ENCODE measurements around the gene CTAG1B. TPM values are rescaled to one million over a fixed set of nuclear protein-coding genes. Genes with fewer than 3 reads are reported as not detected.

Gene CTAG1B
- total and polyA plus RNA-seq, 2 of the 8 experiments (the other 6 are each of a cell fraction or from before 2014, with no cell fraction given), result not detected

DNA sequence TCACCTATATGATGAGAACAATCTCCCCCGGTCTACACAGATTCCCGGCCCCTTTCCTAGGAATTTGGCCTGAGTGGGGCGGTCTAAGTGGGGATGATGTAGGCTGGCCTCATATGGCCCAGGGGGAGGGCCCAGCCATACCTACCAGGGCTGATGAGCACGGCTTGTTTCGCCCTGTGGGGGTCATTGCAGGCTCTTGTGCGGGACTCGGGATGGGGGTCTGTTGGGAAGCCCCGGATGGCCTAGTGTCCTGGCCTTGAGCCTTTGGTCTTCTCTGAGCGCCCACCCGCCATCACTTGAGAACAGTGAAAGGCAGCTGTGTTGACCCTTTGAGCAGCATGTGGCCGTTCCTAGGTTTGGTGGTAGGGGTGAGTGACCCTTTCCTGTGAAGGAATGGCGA, 39.1 kb upstream of the CTAG1B start:
- POLR2A ChIA-PET (ENCODE audit: partially characterized antibody), result no interaction called here
- Histone ChIP-seq H3K23ac (ENCODE audit: insufficient read length) (no peak overlapping the region), H4K5ac (ENCODE audit: insufficient read length, low read depth, low read length) (no peak overlapping the region), H2BK15ac (ENCODE audit: low read length) (no peak overlapping the region), H3K4me2 (ENCODE audit: insufficient read depth in 1 of 2, low read depth in 2 of 2, low read length in 2 of 2) (no peak overlapping the region), H3K4me1 (replicated peaks in 1 of 4; ENCODE audit: control insufficient read depth in 3 of 4, insufficient read depth in 4 of 4, low read length in 3 of 4) (no peaks in the 10 kb centered on the region), H3K9ac (replicated peaks in 1 of 4; ENCODE audit: extremely low read depth in 1 of 4, low read depth in 3 of 4, low read length in 3 of 4) (no peak overlapping the region), H2BK12ac (ENCODE audit: low read depth, low read length) (no peak overlapping the region), H3K36me3 (ENCODE audit: control insufficient read depth in 2 of 4, insufficient read depth in 4 of 4, low read length in 3 of 4) (no peaks in the 10 kb centered on the region), H3K23me2 (ENCODE audit: low read depth, low read length) (no peaks in the 10 kb centered on the region), H4K91ac (replicated peaks; ENCODE audit: insufficient read length, low read length) (no peak overlapping the region), H3K14ac (ENCODE audit: insufficient read length) (no peak overlapping the region), H4K8ac (ENCODE audit: extremely low read depth, insufficient read depth, low read length) (no peak overlapping the region), H2BK20ac (ENCODE audit: low read length) (no peak overlapping the region), H3K18ac (ENCODE audit: extremely low read depth, low read length) (no peak overlapping the region), H2AK5ac (ENCODE audit: low read depth, low read length) (no peak overlapping the region), H2AFZ (ENCODE audit: low read length) (no peak overlapping the region), H3K79me1 (ENCODE audit: low read depth, low read length) (no peaks in the 10 kb centered on the region), H2BK5ac (ENCODE audit: low read depth, low read length) (no peak overlapping the region), H3K27ac (ENCODE audit: low read depth, low read length) (no peak overlapping the region), H3K9me3 (ENCODE audit: insufficient read depth in 2 of 2, low read depth in 1 of 2, low read length in 1 of 2) (0 out of 4 replicates have a peak, but pooled peaks cover 0 to 2% of the 10 kb centered on the region in 2 experiments), H3K4me3 (ENCODE audit: extremely low read depth in 1 of 4, insufficient read depth in 2 of 4, low read depth in 3 of 4, low read length in 4 of 4) (no peak overlapping the region), H3K56ac (replicated peaks; ENCODE audit: insufficient read length, low read depth, low read length) (no peak overlapping the region), H3K79me2 (ENCODE audit: control insufficient read depth in 1 of 2, insufficient read depth in 2 of 2, low read length in 2 of 2) (no peaks in the 10 kb centered on the region), H3K4ac (replicated peaks; ENCODE audit: insufficient read length, low read depth, low read length) (no peak overlapping the region), H4K20me1 (replicated peaks in 1 of 2; ENCODE audit: control insufficient read depth in 1 of 2, insufficient read depth in 2 of 2, low read length in 2 of 2) (no peaks in the 10 kb centered on the region), H3K27me3 (replicated peaks in 1 of 4; ENCODE audit: control insufficient read depth in 3 of 4, extremely low read depth in 1 of 4, insufficient read depth in 3 of 4, low read length in 3 of 4) (no peaks in the 10 kb centered on the region), H2BK120ac (replicated peaks; ENCODE audit: low read depth, low read length) (no peak overlapping the region)
- DNase-seq (ENCODE audit: low read depth in 1 of 2, low spot score in 2 of 2), result no peak
- WGBS, 2 experiments (ENCODE audit: extremely low coverage in 1 of 2, insufficient coverage in 1 of 2, insufficient read length in 1 of 2, insufficient replicate concordance in 2 of 2, low coverage in 1 of 2, low lambda C conversion rate in 2 of 2, missing lambda C conversion rate in 1 of 2), result 88% methylated on average over 8 of the region's 12 CpGs; no CpG with 5 or more reads in 1 of the 2 experiments
- TF ChIP-seq, protein P1, sequence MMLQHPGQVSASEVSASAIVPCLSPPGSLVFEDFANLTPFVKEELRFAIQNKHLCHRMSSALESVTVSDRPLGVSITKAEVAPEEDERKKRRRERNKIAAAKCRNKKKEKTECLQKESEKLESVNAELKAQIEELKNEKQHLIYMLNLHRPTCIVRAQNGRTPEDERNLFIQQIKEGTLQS (IDR thresholded peaks at IDR 0.05; ENCODE audit: insufficient read depth, low read depth, low read length), result no peak
- TF ChIP-seq KDM5A (IDR thresholded peaks at IDR 0.05; ENCODE audit: low read length) (no peak), SIX5 (IDR thresholded peaks at IDR 0.05; ENCODE audit: low read depth, low read length) (no peak), HDAC6 (IDR thresholded peaks at IDR 0.05; ENCODE audit: low read depth, low read length) (no peak), SP4 (IDR thresholded peaks at IDR 0.05; ENCODE audit: low read length) (no peak), ZNF274 (IDR thresholded peaks at IDR 0.05; ENCODE audit: borderline replicate concordance, extremely low read depth, low read length) (no peak)
- FAIRE-seq, result no peak
- CTCF ChIA-PET (ENCODE audit: partially characterized antibody), result no interaction called here
